HCT116 (cell line): ENCODE data around the gene INTS4. TPM values are rescaled to one million over a fixed set of nuclear protein-coding genes. Genes with fewer than 3 reads are reported as not detected.

Experiments used
- ATAC-seq: fragments of 200-7000 bp; cut with Tn5 transposase; 2 replicates; pipeline ENCODE4 v1.9.1; 2020; ENCODE audit warnings: mild to moderate bottlenecking, moderate library complexity
- BruUV-seq: library from RNA; stranded (reverse); fragments of 400-500 nt; replicated peaks from 2 replicates; lab custom pipeline; 2021; lab: Mats Ljungman, UMichigan
- CTCF ChIA-PET: fragments of 300-600 bp; sonication (Branson Sonifier 250); formaldehyde crosslinking; loops from one replicate; lab custom pipeline; 2021; ENCODE audit warnings: antibody characterized with exemption; lab: Charles Lee
- POLR2A ChIA-PET: fragments of 300-600, 350-600 bp; sonication (Branson Sonifier 250); formaldehyde crosslinking; loops from one replicate; lab custom pipeline; 2021; ENCODE audit warnings: antibody characterized with exemption; lab: Charles Lee
- RAD21 ChIA-PET, 2 experiments: fragments of 300-600 bp; sonication (Branson Sonifier 250); formaldehyde crosslinking; loops; one replicate each; lab custom pipeline; 2023; ENCODE audit warnings: low total read pairs in 2 of 2; ENCODE audit not compliant: uncharacterized antibody in 2 of 2, unreplicated experiment in 2 of 2, low non-redundant PET in 1 of 2; lab: Charles Lee
- DNase-seq: peaks from one replicate; pipeline ENCODE4 v3.0.0-alpha.2; 2010; ENCODE audit warnings: low read depth, low spot score
- H2AFZ ChIP-seq: fragments of 200-600 bp; shearing (Covaris generic), sonication (generic); 2 replicates; pipeline ENCODE4 v1.6.1; 2017; ENCODE audit warnings: low read depth, mixed run types, mixed read lengths, antibody characterized with exemption, low read length; ENCODE audit not compliant: poor library complexity, severe bottlenecking
- H3K27ac ChIP-seq: 2 replicates; pipeline ENCODE4 v1.5.1; 2012; ENCODE audit warnings: low read depth, low read length
- H3K27me3 ChIP-seq: fragments of 200-600 bp; sonication (generic); 2 replicates; pipeline ENCODE4 v1.6.1; 2016; ENCODE audit warnings: mixed run types, low read length, mixed read lengths; ENCODE audit not compliant: insufficient read depth
- H3K36me3 ChIP-seq, 2 experiments: fragments of 200-500 bp in 1 of 2; fragments of 200-600 bp in 1 of 2; sonication (Bioruptor generic) in 1 of 2; sonication (generic) in 1 of 2; 2 replicates each; pipeline versions ENCODE4 v1.5.1 to v1.6.1; 2014 to 2016; ENCODE audit warnings: low read length in 2 of 2, inconsistent platforms in 1 of 2, mixed read lengths in 1 of 2, mixed run types in 1 of 2; ENCODE audit not compliant: insufficient read depth in 2 of 2, control insufficient read depth in 1 of 2
- H3K4me1 ChIP-seq, 2 experiments: fragments of 200-600 bp in 1 of 2; sonication (generic) in 1 of 2; 2 replicates each; pipeline versions ENCODE4 v1.5.1 to v1.6.1; 2012 to 2017; ENCODE audit warnings: low read length in 2 of 2, inconsistent platforms in 1 of 2, mild to moderate bottlenecking in 1 of 2, mixed read lengths in 1 of 2, mixed run types in 1 of 2, moderate library complexity in 1 of 2; ENCODE audit not compliant: insufficient read depth in 2 of 2, control insufficient read depth in 1 of 2
- H3K4me2 ChIP-seq: fragments of 200-600 bp; sonication (generic); 2 replicates; pipeline ENCODE4 v1.6.1; 2017; ENCODE audit warnings: mixed run types, low read length, mixed read lengths
- H3K4me3 ChIP-seq, 2 experiments: fragments of 200-600 bp in 1 of 2; sonication (generic) in 1 of 2; replicated peaks in 1 of 2; 2 replicates each; pipeline ENCODE4 v1.5.1; 2011 to 2016; ENCODE audit warnings: low read length in 2 of 2, control low read depth in 1 of 2, low read depth in 1 of 2, mild to moderate bottlenecking in 1 of 2, mixed read lengths in 1 of 2, mixed run types in 1 of 2
- H3K79me2 ChIP-seq: fragments of 200-600 bp; sonication (generic); 2 replicates; pipeline ENCODE4 v1.6.1; 2017; ENCODE audit warnings: mild to moderate bottlenecking, mixed run types, low read length, moderate library complexity, mixed read lengths; ENCODE audit not compliant: insufficient read depth
- H3K9ac ChIP-seq: fragments of 200-600 bp; sonication (generic); 2 replicates; pipeline ENCODE4 v1.6.1; 2016; ENCODE audit warnings: low read length, mixed read lengths
- H3K9me2 ChIP-seq: fragments of 200-600 bp; sonication (generic), shearing (Covaris generic); 2 replicates; pipeline ENCODE4 v1.6.1; 2017; ENCODE audit warnings: mixed run types, mild to moderate bottlenecking, moderate library complexity; ENCODE audit not compliant: insufficient read depth
- H3K9me3 ChIP-seq, 2 experiments: fragments of 200-500 bp in 1 of 2; fragments of 200-600 bp in 1 of 2; sonication (Bioruptor generic) in 1 of 2; sonication (generic) in 1 of 2; 2 replicates each; pipeline ENCODE4 v1.6.1; 2014 to 2017; ENCODE audit warnings: low read length in 2 of 2, mixed read lengths in 2 of 2, inconsistent platforms in 1 of 2, low read depth in 1 of 2, mild to moderate bottlenecking in 1 of 2, mixed run types in 1 of 2, moderate library complexity in 1 of 2; ENCODE audit not compliant: control insufficient read depth in 1 of 2, insufficient read depth in 1 of 2
- H4K20me1 ChIP-seq: fragments of 200-600 bp; sonication (generic), shearing (Covaris generic); 2 replicates; pipeline ENCODE4 v1.6.1; 2017; ENCODE audit warnings: mixed run types, mild to moderate bottlenecking, moderate library complexity; ENCODE audit not compliant: insufficient read depth
- EZH2phosphoT487 ChIP-seq: fragments of 200-600 bp; IDR thresholded peaks from 2 replicates; pipeline ENCODE4 v1.6.1; 2018; ENCODE audit warnings: antibody characterized with exemption, borderline replicate concordance
- JUND ChIP-seq: IDR thresholded peaks from 2 replicates; pipeline ENCODE4 v1.6.1; 2012
- POLR2AphosphoS5 ChIP-seq: IDR thresholded peaks from 2 replicates; pipeline ENCODE4 v1.6.1; 2011; ENCODE audit warnings: mild to moderate bottlenecking, low read depth, low read length, moderate library complexity
- SIN3A ChIP-seq: IDR thresholded peaks from 2 replicates; pipeline ENCODE4 v1.6.1; 2012; ENCODE audit warnings: low read depth
- ZFX ChIP-seq: fragments of 450-650 bp; IDR thresholded peaks from 2 replicates; pipeline ENCODE4 v1.6.1; 2017
- ZNF274 ChIP-seq: fragments of 200-500 bp; sonication (Bioruptor generic); IDR thresholded peaks from 2 replicates; pipeline ENCODE4 v1.6.1; 2014; ENCODE audit warnings: mild to moderate bottlenecking, low read depth, low read length, inconsistent platforms
- intact Hi-C: fragments of 100-400 bp; cut with micrococcal nuclease; formaldehyde crosslinking; loops from 2 replicates; pipeline ENCODE4 v1.10.0; 2022
- total RNA-seq: library from RNA; stranded (reverse); gene quantifications from one replicate; pipeline ENCODE4 v1.2.1, GENCODE V29; 2021; ENCODE audit not compliant: unreplicated experiment
- TF ChIP-seq, protein P1 (sequence below): IDR thresholded peaks from 2 replicates; pipeline ENCODE4 v1.6.1; 2012; ENCODE audit warnings: low read depth

INTS4 gene
- total RNA-seq, 1 experiment from 2014 or later = 41.0 TPM

DNA sequence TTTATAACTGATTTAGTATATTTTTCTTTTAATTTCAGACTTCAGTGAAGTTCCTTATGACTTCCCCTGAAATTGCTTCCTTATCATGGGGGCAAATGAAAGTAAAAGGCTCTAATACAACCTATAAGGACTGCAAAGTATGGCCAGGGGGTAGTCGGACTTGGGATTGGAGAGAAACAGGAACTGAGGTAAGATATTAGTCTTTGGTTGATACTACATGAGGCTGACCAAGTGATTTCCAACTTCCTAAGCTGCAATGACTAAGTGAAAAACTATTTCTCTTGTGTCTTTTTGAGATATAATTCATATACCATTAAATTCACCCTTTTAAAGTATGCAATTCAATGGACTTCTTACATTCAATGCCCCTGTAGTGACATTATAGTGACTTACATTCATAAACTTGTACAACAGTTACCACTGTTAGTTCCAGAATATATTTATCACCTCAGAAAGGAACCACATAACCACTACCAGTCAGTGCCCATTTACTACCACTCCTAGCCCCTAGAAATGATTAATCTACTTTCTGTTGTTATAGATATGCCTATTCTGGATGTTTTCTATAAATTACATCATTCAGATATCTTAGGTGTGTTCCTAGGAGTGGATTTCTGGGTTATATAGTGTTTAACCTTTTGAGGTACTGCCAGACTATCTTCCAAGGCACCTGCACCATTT, 151.9 kb downstream of the INTS4 start (continued):
- TF ChIP-seq, protein P1, sequence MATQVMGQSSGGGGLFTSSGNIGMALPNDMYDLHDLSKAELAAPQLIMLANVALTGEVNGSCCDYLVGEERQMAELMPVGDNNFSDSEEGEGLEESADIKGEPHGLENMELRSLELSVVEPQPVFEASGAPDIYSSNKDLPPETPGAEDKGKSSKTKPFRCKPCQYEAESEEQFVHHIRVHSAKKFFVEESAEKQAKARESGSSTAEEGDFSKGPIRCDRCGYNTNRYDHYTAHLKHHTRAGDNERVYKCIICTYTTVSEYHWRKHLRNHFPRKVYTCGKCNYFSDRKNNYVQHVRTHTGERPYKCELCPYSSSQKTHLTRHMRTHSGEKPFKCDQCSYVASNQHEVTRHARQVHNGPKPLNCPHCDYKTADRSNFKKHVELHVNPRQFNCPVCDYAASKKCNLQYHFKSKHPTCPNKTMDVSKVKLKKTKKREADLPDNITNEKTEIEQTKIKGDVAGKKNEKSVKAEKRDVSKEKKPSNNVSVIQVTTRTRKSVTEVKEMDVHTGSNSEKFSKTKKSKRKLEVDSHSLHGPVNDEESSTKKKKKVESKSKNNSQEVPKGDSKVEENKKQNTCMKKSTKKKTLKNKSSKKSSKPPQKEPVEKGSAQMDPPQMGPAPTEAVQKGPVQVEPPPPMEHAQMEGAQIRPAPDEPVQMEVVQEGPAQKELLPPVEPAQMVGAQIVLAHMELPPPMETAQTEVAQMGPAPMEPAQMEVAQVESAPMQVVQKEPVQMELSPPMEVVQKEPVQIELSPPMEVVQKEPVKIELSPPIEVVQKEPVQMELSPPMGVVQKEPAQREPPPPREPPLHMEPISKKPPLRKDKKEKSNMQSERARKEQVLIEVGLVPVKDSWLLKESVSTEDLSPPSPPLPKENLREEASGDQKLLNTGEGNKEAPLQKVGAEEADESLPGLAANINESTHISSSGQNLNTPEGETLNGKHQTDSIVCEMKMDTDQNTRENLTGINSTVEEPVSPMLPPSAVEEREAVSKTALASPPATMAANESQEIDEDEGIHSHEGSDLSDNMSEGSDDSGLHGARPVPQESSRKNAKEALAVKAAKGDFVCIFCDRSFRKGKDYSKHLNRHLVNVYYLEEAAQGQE = no peak
- TF ChIP-seq SIN3A (no peak), ZNF274 (no peak), ZFX (no peak), JUND (no peak)

- Histone ChIP-seq H2AFZ (no peak overlapping the region), H3K4me3 (no peak overlapping the region), H3K4me1 (no peaks in the 10 kb centered on the region), H4K20me1 (no peaks in the 10 kb centered on the region), H3K27me3 (no peaks in the 10 kb centered on the region), H3K9ac (no peak overlapping the region), H3K9me2 (no peaks in the 10 kb centered on the region)
- no TSS peak for BruUV-seq
- intact Hi-C loops = no loop called here
- no peak for ATAC-seq
- ChIA-PET RAD21 (no interaction called here), CTCF (no interaction called here)
- TF ChIP-seq POLR2AphosphoS5 (no peak), EZH2phosphoT487 (no peak)
- TF ChIP-seq, all 23 proteins: peak for 0
- POLR2A ChIA-PET = no interaction called here
- DNase-seq = no peak
- Histone ChIP-seq H3K4me2 (no peak overlapping the region), H3K27ac (no peak overlapping the region), H3K36me3 (no peaks in the 10 kb centered on the region), H3K9me3 (peaks cover 0 to 3% of the 10 kb centered on the region in 2 experiments; a peak in 1 of 4 replicates), H3K79me2 (no peaks in the 10 kb centered on the region)
Observed at GRCh38 chr11:77833302-77833701, 161.2 kb downstream of the INTS4 start.
